Gastroesophageal sphincter (tissue), 4 donors: ENCODE results near the gene GRID2. TPM values are rescaled to one million over a fixed set of nuclear protein-coding genes. Genes with fewer than 3 reads are reported as not detected.

ENCODE experiments used
- ATAC-seq: fragments of 150-250 bp; one replicate; pipeline ENCODE4 v1.9.1; 2016; ENCODE audit warnings: mild to moderate bottlenecking, moderate library complexity
- H3K27ac ChIP-seq, 4 donors: fragments of 200-600 bp; sonication (generic) in 3 of 4; 1 replicate in 3 of 4; 2 replicates in 1 of 4; pipeline ENCODE4 v1.5.1; 2016 to 2019
- H3K27me3 ChIP-seq: fragments of 200-600 bp; sonication (generic); one replicate; pipeline ENCODE4 v1.5.1; 2019
- H3K36me3 ChIP-seq, 2 donors: fragments of 200-600 bp; sonication (generic); one replicate each; pipeline ENCODE4 v1.5.1; 2019; ENCODE audit warnings: control low read depth in 1 of 2
- H3K4me1 ChIP-seq, 3 donors: fragments of 200-600 bp; sonication (generic); 1 replicate in 2 of 3; 2 replicates in 1 of 3; pipeline ENCODE4 v1.5.1; 2016 to 2019; ENCODE audit warnings: control low read depth in 2 of 3
- H3K4me3 ChIP-seq, 2 donors: fragments of 200-600 bp; sonication (generic); one replicate each; pipeline ENCODE4 v1.5.1; 2019; ENCODE audit warnings: mild to moderate bottlenecking in 1 of 2, moderate library complexity in 1 of 2
- H3K9me3 ChIP-seq, 3 donors: fragments of 200-600 bp; sonication (generic); one replicate each; pipeline ENCODE4 v1.5.1; 2017 to 2019; ENCODE audit warnings: control low read depth in 2 of 3
- EP300 ChIP-seq: sonication (generic); formaldehyde crosslinking; IDR thresholded peaks from one replicate; pipeline ENCODE4 v1.6.1; 2017; ENCODE audit warnings: antibody characterized with exemption, mild to moderate bottlenecking
- POLR2A ChIP-seq, 2 donors: fragments of 450-650 bp; IDR thresholded peaks; one replicate each; pipeline ENCODE4 v1.6.1; 2017; ENCODE audit warnings: antibody characterized with exemption in 2 of 2, mild to moderate bottlenecking in 2 of 2, moderate library complexity in 1 of 2
- POLR2AphosphoS5 ChIP-seq: sonication (generic); formaldehyde crosslinking; IDR thresholded peaks from one replicate; pipeline ENCODE4 v1.6.1; 2017; ENCODE audit warnings: antibody characterized with exemption
- WGBS, 2 donors: methylation state at CpG; one replicate each; pipeline ENCODE4 v1.1.5; 2018; ENCODE audit warnings: low coverage in 1 of 2; 5-methylcytosine and 5-hydroxymethylcytosine counted together
- total RNA-seq, 4 donors: library from RNA; depleted of rRNA; stranded (reverse); fragments of >200 nt; gene quantifications; one replicate each; pipeline ENCODE4 v1.1.0, GENCODE V29; 2016
- TF ChIP-seq, protein P1 (sequence below), 4 experiments: fragments of 200-600 bp in 2 of 4; fragments of 450-650 bp in 2 of 4; sonication (generic) in 1 of 4; IDR thresholded peaks; one replicate each; pipeline ENCODE4 v1.5.1; 2017 to 2019; ENCODE audit warnings: antibody characterized with exemption in 4 of 4, mild to moderate bottlenecking in 2 of 4, moderate library complexity in 2 of 4

Gene GRID2
- total RNA-seq, 4 donors from 2014 or later, result 0.81 TPM; not detected in 3

GRCh38 chr4:93648258-93648657 is 1344.5 kb downstream of the GRID2 start:
- 38 to 51% methylated on average over 3 of the region's 3 CpGs for WGBS, 2 donors
- H3K36me3 ChIP-seq, result no peaks in the 10 kb centered on the region
- H3K4me3 ChIP-seq, result no peak overlapping the region
- TF ChIP-seq EP300 (no peak), POLR2AphosphoS5 (no peak), POLR2A (IDR thresholded peaks at IDR 0.05) (no peak)
- TF ChIP-seq, protein P1, sequence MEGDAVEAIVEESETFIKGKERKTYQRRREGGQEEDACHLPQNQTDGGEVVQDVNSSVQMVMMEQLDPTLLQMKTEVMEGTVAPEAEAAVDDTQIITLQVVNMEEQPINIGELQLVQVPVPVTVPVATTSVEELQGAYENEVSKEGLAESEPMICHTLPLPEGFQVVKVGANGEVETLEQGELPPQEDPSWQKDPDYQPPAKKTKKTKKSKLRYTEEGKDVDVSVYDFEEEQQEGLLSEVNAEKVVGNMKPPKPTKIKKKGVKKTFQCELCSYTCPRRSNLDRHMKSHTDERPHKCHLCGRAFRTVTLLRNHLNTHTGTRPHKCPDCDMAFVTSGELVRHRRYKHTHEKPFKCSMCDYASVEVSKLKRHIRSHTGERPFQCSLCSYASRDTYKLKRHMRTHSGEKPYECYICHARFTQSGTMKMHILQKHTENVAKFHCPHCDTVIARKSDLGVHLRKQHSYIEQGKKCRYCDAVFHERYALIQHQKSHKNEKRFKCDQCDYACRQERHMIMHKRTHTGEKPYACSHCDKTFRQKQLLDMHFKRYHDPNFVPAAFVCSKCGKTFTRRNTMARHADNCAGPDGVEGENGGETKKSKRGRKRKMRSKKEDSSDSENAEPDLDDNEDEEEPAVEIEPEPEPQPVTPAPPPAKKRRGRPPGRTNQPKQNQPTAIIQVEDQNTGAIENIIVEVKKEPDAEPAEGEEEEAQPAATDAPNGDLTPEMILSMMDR (IDR thresholded peaks at IDR 0.05), result no peak
- H3K4me1 ChIP-seq, result no peaks in the 10 kb centered on the region
- ATAC-seq, result no peak
- H3K27ac ChIP-seq, result no peak overlapping the region
- H3K9me3 ChIP-seq, result no peaks in the 10 kb centered on the region
- H3K27me3 ChIP-seq, result no peaks in the 10 kb centered on the region

DNA sequence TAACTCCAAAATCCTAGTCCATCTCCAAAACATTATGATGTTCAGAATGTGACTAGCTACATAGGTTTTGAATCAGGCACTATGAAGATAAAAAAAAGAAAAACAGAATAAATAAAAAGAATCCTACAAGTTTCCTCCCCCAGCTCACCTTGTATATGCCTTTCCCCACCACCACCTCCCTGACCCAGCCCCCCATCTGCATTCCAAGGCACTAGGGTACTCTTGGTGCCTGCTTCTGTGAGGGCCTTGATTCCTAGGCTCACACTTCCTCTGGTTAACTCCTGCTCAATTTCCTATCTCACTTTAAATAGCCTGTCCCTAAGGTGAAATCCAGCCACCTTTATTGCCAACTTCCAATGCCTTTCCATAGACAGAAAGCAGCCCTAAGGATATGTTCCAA is 1346.1 kb downstream of the GRID2 start:
- Histone ChIP-seq H3K27ac (no peak overlapping the region), H3K27me3 (no peaks in the 10 kb centered on the region), H3K36me3 (no peaks in the 10 kb centered on the region), H3K4me1 (no peaks in the 10 kb centered on the region), H3K4me3 (no peak overlapping the region), H3K9me3 (no peaks in the 10 kb centered on the region)
- TF ChIP-seq EP300, result no peak
- TF ChIP-seq, protein P1 (IDR thresholded peaks at IDR 0.05), result no peak
- TF ChIP-seq POLR2A (IDR thresholded peaks at IDR 0.05), result no peak
- TF ChIP-seq POLR2AphosphoS5, result no peak
- no peak for ATAC-seq

DNA sequence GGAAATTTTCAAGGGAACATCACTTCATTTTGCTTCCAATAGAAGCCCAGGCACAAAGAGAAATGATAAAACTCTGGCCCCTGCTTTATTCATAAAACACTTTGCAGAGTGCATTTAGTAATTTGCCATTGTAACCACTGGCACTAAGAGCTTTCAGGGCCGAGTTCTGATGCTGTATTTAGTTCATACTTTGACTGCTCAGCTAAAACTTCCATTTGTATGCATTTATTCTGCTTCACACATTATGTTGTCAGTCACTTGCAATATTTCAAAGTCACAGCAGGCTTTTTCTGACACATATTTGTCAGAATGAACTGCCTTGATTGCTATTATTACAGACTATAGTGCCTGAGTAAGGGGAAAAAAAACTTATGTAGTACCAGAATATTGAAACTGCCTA is 1350.4 kb downstream of the GRID2 start:
- Histone ChIP-seq H3K27me3 (no peaks in the 10 kb centered on the region), H3K36me3 (no peaks in the 10 kb centered on the region), H3K4me1 (no peaks in the 10 kb centered on the region), H3K4me3 (no peak overlapping the region), H3K27ac (no peak overlapping the region), H3K9me3 (no peaks in the 10 kb centered on the region)
- no peak for ATAC-seq
- no peak for TF ChIP-seq POLR2AphosphoS5
- no peak for TF ChIP-seq EP300
- no peak for TF ChIP-seq POLR2A (IDR thresholded peaks at IDR 0.05)
- TF ChIP-seq, protein P1 (IDR thresholded peaks at IDR 0.05), result no peak
- WGBS, 2 donors, result 50 to 70% methylated on average over 1 of the region's 1 CpG

- WGBS, 2 donors, result 72 to 87% methylated on average over 2 of the region's 2 CpGs
- no peak for ATAC-seq
- Histone ChIP-seq H3K4me1 (no peaks in the 10 kb centered on the region), H3K9me3 (no peaks in the 10 kb centered on the region), H3K36me3 (no peaks in the 10 kb centered on the region), H3K27me3 (no peaks in the 10 kb centered on the region), H3K27ac (no peak overlapping the region), H3K4me3 (no peak overlapping the region)
- no peak for TF ChIP-seq POLR2AphosphoS5
Measured at GRCh38 chr4:93657527-93657926, 1353.8 kb downstream of the GRID2 start.

GRCh38 chr4:93658443-93658842 is 1354.7 kb downstream of the GRID2 start:
- Histone ChIP-seq H3K27me3 (no peaks in the 10 kb centered on the region), H3K4me3 (no peak overlapping the region), H3K9me3 (no peaks in the 10 kb centered on the region), H3K36me3 (no peaks in the 10 kb centered on the region), H3K4me1 (no peaks in the 10 kb centered on the region), H3K27ac (no peak overlapping the region)
- 78 to 100% methylated on average over 3 of the region's 3 CpGs for WGBS, 2 donors
- no peak for ATAC-seq
- TF ChIP-seq, protein P1 (IDR thresholded peaks at IDR 0.05), result no peak
- TF ChIP-seq POLR2A (IDR thresholded peaks at IDR 0.05) (no peak), POLR2AphosphoS5 (no peak), EP300 (no peak)

- no peaks in the 10 kb centered on the region for H3K4me1 ChIP-seq
- H3K27ac ChIP-seq, result no peak overlapping the region
- 58 to 69% methylated on average over 2 of the region's 2 CpGs for WGBS, 2 donors
- no peak overlapping the region for H3K4me3 ChIP-seq
- H3K36me3 ChIP-seq, result no peaks in the 10 kb centered on the region
- no peaks in the 10 kb centered on the region for H3K27me3 ChIP-seq
- no peaks in the 10 kb centered on the region for H3K9me3 ChIP-seq
- no peak for ATAC-seq
- TF ChIP-seq POLR2A (IDR thresholded peaks at IDR 0.05), result no peak
- no peak for TF ChIP-seq POLR2AphosphoS5
- TF ChIP-seq EP300, result no peak
- TF ChIP-seq, protein P1 (IDR thresholded peaks at IDR 0.05), result no peak
Measured at GRCh38 chr4:93659629-93660028, 1355.9 kb downstream of the GRID2 start.
